NCI-H2196 (cell line): ENCODE results near the gene RUSC1.
"Not testable (repeated sequence)": the region's sequence is repeated elsewhere in the genome, so short reads cannot be mapped to it uniquely, and the experiment has no call there.

ENCODE experiments used
- DNase-seq: peaks from one replicate; lab custom pipeline; 2025; ENCODE audit not compliant: unreplicated experiment; lab: John Stamatoyannopoulos, UW

The RUSC1 gene

DNA sequence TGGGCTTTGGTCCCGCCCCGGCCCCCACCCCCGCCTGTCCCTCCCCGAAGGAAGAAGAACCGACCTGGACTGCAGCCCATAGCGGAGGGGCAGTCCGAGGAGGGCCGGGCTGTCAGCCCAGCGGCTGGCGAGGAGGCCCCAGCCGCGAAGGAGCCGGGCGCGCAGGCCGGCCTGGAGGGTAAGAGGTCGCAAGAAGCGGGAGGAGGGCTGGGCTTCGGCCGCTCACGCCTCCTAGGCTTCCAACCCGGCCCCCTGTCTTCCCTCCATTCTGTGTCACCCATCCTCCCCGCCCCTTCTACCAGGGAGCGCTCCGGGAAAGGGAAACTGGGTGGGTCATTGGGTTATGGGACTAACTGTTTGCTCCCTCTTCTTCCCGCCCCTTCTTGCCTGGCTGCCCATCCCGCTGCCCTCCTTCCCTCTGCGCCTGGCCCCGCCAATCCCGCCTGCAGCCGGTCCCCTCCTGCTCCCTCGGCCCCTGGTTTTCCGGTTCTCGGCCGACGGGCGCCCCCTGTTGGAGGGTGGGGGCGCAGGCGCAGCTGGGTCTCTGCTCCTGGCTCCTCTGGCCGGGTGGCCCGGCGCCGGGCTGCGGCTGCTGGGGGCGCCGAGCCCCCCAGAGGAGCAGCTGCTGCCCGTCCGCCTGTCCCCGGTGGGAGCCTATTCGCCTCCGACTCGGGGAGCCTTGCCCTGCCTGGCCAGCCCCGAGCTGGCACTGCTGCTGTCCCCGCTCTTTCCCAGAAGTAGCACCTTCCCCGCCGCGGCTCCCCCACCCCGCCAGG lies 2.4 kb downstream of the RUSC1 start:
- peak; percentile 94 for DNase-seq

DNA sequence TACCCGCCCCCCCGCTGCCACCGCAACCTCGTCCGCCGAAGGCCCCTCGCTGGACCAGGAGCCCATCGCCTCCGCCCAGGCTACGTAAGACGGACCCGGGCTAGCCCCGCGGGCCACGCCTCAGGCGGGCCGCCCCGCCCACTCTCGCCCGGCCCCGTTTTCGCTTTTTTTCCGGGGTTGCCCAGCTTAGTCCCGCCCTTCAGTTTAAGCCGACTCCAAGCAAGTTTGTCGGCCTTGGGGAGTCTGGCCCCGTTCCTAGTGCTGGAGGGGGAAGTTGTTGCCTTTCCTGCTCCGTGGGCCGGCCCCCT lies 3.0 kb downstream of the RUSC1 start:
- peak; percentile 92 for DNase-seq

DNA sequence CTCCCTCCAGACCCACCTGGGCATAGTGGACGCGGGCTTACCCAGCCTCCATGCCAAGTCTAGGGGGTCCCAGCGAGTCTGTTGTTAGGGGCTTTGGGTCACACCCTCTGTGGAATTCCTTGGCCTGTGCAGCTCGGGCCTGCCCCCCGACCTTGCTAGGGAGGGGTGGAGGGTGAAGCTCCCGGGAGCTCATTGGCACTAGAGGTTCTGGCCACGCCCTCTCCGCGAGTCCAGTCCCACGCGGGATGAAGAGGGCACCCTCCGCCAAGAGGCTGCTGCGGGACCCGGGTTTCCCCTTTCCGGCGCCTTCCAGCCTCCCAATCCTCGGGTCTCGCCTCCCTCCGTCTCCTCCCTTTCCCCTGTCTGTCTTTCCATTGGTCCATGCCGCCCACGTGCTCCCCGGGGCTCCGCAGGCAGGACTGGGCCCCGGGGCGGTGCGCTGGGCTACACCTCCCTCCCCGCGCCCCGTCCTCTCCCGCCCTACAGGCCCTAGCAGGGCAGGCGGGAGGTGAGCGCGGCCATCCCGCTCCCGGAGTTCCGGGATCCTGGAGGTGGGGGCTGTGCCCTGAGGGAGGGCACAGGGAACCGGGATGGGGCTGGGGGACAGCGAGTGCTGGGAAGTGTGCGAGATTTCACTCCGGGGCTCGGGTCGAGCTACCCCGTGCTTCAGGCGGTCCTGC lies 3.5 kb downstream of the RUSC1 start:
- peak; percentile 93 for DNase-seq

DNA sequence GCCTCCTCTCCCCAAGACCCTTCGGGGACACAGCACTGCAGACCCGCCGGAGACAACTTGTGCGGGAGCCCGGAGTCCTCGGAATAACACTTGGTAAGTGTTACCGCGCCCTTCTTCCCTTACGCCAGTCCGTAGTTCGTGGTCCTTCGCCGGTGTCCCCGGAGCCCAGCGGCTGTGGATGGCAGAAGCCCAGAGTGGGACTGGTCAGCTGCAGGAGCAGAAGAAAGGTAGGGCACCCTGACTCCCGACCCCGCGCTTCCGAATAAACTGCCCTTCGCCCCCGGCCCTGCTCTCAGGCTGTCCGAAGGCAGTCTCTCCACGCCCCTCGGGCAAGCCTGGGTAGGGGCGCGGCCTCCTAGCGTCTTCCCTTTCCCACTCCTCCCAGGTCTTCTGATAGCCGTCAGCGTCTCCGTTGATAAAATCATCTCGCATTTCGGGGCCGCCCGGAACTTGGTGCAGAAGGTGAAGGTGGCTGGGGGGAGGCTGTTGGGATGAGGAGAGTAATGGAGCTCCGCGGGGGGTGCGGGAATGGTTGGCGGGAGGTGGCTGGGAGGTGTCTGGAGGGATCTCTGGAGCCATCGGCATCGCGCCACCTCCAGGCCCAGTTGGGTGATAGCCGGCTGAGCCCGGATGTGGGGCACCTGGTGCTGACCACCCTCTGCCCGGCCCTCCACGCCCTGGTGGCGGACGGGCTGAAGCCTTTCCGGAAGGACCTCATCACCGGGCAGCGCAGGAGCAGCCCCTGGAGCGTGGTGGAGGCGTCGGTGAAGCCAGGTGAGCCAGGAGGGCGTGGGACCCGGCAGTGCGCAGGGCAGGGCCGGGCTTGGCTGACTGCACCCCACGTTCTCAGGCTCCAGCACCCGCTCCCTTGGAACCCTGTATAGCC lies 4.3 kb downstream of the RUSC1 start:
- peak; percentile 73 for DNase-seq

DNA sequence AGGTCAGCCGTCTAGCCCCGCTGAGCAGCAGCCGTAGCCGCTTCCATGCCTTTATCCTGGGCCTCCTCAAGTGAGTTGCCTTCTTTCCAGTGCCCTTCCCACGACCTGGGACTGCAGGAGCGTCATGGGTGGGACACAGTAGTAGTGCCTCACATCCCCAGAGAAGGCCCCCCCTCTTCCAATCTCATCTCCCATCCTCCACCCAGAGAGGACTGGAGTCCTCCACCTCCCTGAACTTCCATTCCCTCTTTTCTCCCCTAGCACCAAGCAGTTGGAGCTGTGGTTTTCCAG lies 4.9 kb downstream of the RUSC1 start:
- DNase-seq = no peak

DNA sequence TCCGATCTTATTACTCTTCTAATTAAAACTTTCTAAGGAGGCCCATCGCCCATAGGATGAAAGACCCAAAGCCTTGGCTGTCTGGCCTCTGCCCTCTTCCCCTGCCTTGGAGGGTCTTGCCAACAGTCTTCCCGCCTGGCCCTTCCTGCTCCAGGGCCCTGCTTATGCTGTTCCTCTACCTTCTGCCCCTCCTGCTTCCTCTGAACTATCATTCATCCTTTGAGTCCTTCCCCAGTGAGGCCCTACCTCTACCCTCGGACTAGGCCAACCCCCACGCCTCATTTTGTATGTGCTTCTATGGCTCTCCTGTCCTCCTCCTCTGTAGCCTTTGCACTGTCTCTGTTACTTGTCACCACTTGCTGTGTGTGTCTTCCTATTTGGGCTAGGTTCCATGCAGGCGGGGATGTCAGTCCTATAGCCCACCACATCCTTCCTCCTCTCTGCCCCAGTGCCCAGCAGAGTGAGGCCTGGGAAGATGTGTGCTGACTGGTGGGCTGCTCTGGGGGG lies 5.4 kb downstream of the RUSC1 start:
- DNase-seq = no peak

DNA sequence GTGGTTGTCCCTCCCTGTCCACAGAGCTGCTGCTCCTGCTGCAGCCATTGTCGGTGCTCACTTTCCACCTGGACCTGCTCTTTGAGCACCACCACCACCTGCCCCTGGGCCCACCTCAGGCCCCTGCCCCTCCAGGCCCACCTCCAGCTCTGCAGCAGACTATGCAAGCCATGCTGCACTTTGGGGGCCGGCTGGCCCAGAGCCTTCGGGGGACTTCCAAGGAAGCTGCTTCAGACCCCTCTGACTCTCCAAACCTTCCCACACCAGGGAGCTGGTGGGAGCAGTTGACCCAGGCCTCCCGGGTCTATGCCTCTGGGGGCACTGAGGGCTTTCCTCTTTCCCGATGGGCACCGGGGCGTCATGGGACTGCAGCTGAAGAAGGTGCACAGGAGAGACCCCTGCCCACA lies 5.9 kb downstream of the RUSC1 start:
- no peak for DNase-seq

DNA sequence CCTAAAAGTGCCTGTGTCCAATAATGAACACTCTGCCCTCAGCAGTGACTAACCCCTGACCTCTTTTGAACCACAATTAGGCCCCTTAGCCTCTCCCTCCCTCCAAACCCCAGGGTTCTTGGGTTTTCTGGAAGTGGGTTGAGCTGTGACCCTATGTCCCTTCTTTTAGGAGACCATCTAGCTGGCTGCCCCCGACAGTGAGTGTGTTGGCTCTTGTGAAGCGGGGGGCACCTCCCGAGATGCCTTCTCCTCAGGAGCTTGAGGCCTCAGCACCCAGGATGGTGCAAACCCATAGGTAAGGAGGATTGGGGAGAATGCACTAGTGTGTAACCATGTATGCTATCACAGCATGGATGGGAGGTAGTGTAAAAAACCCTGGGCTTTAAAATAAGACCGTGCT lies 7.3 kb downstream of the RUSC1 start:
- no peak for DNase-seq

DNA sequence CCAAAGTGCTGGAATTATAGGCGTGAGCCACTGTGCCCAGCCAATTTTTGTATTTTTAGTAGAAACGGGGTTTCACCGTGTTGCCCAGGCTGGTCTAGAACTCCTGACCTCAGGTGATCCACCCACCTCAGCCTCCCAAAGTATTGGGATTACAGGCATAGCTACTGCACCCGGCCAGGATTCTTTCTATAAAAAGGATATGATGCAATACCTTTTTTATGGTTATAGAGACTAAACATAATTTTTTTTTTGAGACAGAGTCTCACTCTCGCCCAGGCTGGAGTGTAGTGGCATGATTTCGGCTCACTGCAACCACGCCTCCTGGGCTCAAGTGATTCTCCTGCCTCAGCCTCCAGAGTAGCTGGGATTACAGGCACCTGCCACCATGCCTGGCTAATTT lies 8.2 kb downstream of the RUSC1 start:
- DNase-seq = not testable (repeated sequence)

DNA sequence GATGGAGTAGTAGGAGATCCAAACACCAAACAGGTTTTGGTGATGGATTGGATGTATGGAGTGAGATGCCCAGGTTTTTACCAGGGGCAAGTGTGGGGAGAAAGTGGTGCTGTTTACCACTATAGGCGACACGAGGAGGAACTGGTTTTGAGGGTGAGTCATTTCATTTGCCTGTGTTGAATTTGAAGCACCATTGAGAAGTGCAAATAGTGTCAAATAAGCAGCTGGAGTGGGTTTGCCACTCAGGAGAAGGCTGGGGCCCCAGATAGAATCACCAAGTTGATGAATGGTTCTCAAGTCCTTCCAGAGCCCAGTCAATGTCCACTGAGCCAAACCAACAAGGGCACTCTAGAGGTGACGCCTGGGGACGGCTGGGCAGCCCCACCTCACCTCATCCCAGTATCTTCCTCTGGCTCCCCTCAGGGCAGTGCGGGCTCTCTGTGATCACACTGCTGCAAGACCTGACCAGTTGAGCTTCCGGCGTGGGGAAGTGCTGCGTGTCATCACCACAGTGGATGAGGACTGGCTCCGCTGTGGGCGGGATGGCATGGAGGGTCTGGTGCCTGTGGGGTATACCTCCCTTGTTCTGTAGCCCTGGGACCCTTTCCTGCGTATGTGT lies 9.4 kb downstream of the RUSC1 start:
- DNase-seq = peak; percentile 15

DNA sequence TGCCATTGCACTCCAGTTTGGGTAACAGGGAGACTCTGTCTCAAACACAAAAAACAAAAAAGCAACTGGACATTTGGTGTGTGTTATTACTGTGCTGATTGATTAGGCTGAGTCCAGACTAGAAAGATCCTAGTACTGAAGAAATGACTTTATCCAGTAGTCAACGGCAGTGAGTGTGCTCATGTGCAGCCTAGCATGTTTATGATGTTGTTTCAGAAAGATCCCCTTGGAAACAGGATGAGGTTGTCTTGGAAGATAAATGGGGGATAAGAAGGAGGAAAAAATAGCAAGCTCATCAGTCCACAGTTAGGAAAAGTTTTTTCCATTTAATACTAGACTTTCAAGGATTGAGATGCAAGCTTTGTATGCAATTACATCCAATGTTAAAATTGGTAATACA lies 14.3 kb downstream of the RUSC1 start:
- no peak for DNase-seq

DNA sequence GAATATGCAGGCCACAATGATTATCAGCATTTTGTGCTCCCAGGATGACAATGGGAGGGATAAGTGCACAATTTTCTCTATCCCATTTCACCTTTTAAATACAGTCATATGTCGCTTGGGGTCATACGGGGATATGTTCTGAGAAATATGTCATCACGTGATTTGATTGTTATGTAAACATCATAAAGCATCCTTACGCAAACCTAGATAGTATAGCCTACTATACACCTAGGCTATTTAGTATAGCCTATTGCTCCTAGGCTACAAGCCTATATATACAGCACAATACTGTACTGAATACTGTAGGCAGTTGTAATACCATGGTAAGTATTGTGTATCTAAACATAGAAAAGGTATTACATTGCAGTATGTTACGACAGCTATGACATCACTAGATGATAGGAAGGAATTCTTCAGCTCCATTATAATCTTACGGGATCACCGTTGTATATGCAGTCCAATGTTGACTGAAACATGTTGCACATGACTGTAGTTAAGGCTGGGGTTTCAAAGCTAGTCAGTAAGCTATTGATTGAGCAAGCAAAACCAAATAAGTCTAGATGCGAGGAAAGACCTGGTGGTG lies 18.9 kb downstream of the RUSC1 start:
- no peak for DNase-seq

DNA sequence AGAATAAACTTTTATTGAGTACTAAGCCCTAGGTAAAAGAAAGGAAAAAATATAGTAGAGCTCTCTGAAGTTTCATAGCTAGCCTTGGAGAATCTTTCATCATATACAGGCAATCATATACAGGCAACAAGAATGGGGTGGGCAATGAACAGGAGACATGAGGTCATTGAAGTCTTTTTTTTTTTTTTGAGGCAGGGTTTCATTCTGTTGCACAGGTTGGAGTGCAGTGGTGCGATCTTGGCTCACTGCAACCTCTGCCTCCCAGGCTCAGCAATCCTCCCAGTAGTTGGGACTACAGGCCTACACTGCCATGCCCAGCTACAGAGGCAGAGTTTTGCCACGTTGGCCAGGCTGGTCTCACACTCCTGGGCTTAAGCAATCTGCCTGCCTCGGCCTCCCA lies 22.1 kb downstream of the RUSC1 start:
- DNase-seq = no peak

DNA sequence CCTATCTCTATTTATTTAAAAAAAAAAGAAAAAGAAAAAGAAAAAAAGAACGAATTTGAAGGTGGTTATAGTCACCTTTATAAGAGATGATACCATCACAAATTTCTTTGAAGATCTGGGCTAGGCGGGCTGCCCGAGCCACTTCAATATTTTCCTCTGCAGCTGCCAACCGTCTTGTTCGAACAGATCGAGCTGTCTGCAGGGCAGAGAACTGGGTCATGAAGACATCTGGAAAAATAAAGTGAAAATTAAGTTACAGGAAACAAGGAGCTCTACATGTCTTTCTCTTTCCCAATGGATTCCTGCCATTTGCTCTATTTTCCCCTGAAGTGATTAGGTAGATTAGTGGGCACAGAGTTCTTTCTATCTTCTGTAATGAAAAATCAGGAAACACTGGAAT lies 31.9 kb downstream of the RUSC1 start:
- DNase-seq = no peak

DNA sequence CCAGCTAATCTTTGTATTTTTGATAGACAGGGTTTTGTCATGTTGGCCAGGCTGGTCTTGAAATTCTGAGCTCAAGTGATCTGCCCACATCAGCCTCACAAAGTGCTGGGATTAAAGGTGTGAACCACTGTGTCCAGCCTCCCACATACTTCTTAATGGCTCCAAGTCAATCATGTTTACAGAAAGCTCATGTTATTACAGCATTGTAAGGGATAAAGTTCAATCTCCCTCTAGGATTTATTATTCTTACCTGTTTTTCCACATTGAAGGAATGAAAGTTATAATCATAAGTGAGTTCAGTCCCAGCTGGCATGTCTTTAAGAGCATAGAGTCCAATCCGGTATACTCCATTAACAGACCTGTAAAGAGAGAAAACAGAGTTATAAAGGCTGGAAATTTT lies 39.4 kb downstream of the RUSC1 start:
- DNase-seq = no peak

DNA sequence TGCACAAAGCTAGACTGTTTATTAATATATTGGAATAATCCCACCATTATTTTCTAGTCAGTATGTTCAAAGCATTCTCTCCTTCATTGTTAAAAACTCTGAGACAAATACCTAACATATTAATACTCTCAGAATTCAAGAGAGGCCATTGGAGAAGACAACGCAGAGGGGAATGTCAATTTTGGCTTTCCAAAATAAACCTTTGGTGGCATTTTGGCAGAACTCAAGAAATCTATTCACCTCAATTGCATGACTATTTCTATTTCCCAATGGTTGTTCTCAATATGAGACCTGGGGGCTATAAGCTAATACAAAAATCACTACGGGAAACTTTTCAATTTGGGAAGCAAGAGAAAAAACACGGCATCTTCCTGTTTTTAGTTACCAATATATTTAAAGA lies 58.5 kb downstream of the RUSC1 start:
- DNase-seq = no peak

DNA sequence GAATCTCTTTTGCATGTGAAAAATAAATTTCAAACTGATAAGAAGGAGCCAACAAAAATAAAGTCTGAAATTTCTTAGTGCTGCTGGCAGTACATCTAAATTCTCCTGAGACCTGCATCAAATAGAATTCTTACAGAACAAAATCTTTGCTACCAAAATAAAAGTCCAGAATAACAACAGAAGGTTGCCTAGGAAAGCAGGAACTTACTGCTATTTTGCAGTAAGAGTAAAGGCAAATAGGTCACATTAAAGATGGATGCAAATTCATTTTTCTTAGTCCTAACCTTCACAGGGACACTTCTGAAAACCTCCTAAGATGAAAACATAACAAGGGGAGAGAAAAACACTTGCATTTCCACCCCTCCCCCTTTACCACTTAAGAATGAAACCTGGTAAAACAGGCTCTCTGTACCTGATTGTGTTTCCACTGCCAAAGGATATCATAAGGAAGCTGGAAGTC lies 59.0 kb downstream of the RUSC1 start:
- DNase-seq = peak; percentile 34
